HepG2 (cell line): ENCODE data around the gene SNRNP200. TPM values are rescaled to one million over a fixed set of nuclear protein-coding genes. Genes with fewer than 3 reads are reported as not detected.

Source experiments
- ATF7-NPFF ChIP-seq: sonication (generic); formaldehyde crosslinking; IDR thresholded peaks from 2 replicates; pipeline ENCODE4 v1.8.1; 2023; ENCODE audit warnings: mild to moderate bottlenecking, low read depth, missing genetic modification reagents, moderate library complexity
- CEBPB ChIP-seq: IDR thresholded peaks from 2 replicates; pipeline ENCODE4 v1.6.1; 2011; ENCODE audit warnings: low read depth, low read length, improper control_type of control experiment, borderline replicate concordance
- CHD2 ChIP-seq: IDR thresholded peaks from 2 replicates; pipeline ENCODE4 v1.6.1; 2011; ENCODE audit warnings: low read depth, low read length, improper control_type of control experiment
- GABPB1 ChIP-seq: IDR thresholded peaks from 2 replicates; pipeline ENCODE4 v1.6.1; 2016; ENCODE audit warnings: mild to moderate bottlenecking, missing genetic modification reagents, moderate library complexity, missing compliant biosample characterization
- HNRNPK ChIP-seq: fragments of 200-400 bp; formaldehyde crosslinking; IDR thresholded peaks from 2 replicates; pipeline ENCODE4 v1.6.1; 2018; ENCODE audit warnings: low read length, low read depth, moderate library complexity, mild to moderate bottlenecking; ENCODE audit not compliant: poor library complexity, severe bottlenecking
- KAT7 ChIP-seq: IDR thresholded peaks from 2 replicates; pipeline ENCODE4 v1.6.1; 2018; ENCODE audit warnings: borderline replicate concordance, missing compliant biosample characterization
- KMT2A ChIP-seq: sonication (generic); formaldehyde crosslinking; IDR thresholded peaks from 2 replicates; pipeline ENCODE4 v1.4.0; 2020; ENCODE audit warnings: missing genetic modification reagents
- MATR3 ChIP-seq: sonication (generic); formaldehyde crosslinking; IDR thresholded peaks from 2 replicates; pipeline ENCODE4 v1.4.0; 2020; ENCODE audit warnings: missing genetic modification reagents
- MED8 ChIP-seq: sonication (generic); formaldehyde crosslinking; IDR thresholded peaks from 2 replicates; pipeline ENCODE4 v1.8.1; 2023; ENCODE audit warnings: mild to moderate bottlenecking, missing genetic modification reagents; ENCODE audit not compliant: insufficient replicate concordance
- NR0B2 ChIP-seq: sonication (generic); formaldehyde crosslinking; IDR thresholded peaks from 2 replicates; pipeline ENCODE4 v1.4.0; 2020; ENCODE audit warnings: mild to moderate bottlenecking, missing genetic modification reagents
- PHF5A ChIP-seq: IDR thresholded peaks from one replicate; pipeline ENCODE4 v1.6.1; 2018; ENCODE audit warnings: low read depth, missing genetic modification reagents; ENCODE audit not compliant: unreplicated experiment
- ZBTB7A ChIP-seq: sonication (generic); formaldehyde crosslinking; IDR thresholded peaks from 2 replicates; pipeline ENCODE4 v1.8.0; 2022; ENCODE audit warnings: mild to moderate bottlenecking, missing genetic modification reagents
- ZNF256 ChIP-seq: sonication (generic); formaldehyde crosslinking; conservative IDR thresholded peaks from 2 replicates; pipeline ENCODE4 v1.4.0; 2020; ENCODE audit warnings: missing genetic modification reagents
- ZNF354B ChIP-seq: sonication (generic); formaldehyde crosslinking; IDR thresholded peaks from 2 replicates; pipeline ENCODE4 v1.8.0; 2022; ENCODE audit warnings: mild to moderate bottlenecking, missing genetic modification reagents
- ZNF549 ChIP-seq: sonication (generic); formaldehyde crosslinking; IDR thresholded peaks from 2 replicates; pipeline ENCODE4 v1.5.0; 2020; ENCODE audit warnings: missing genetic modification reagents
- ZNF615 ChIP-seq: sonication (generic); formaldehyde crosslinking; IDR thresholded peaks from 2 replicates; pipeline ENCODE4 v1.5.0; 2020; ENCODE audit warnings: mild to moderate bottlenecking, missing genetic modification reagents, borderline replicate concordance
- ZNF652 ChIP-seq: IDR thresholded peaks from 2 replicates; pipeline ENCODE4 v1.6.1; 2016; ENCODE audit warnings: low read depth, borderline replicate concordance
- ZNF776 ChIP-seq: sonication (generic); formaldehyde crosslinking; IDR thresholded peaks from 2 replicates; pipeline ENCODE4 v1.4.0; 2020; ENCODE audit warnings: mild to moderate bottlenecking, missing genetic modification reagents
- ZNF792 ChIP-seq: IDR thresholded peaks from 2 replicates; pipeline ENCODE4 v1.6.1; 2016
- ZNF891 ChIP-seq: sonication (generic); formaldehyde crosslinking; IDR thresholded peaks from 2 replicates; pipeline ENCODE4 v1.5.0; 2020; ENCODE audit warnings: mild to moderate bottlenecking, missing genetic modification reagents
- polyA plus RNA-seq, 8 experiments: library from polyadenylated mRNA; depleted of rRNA in 3 of 8; stranded (reverse) in 7 of 8; unstranded in 1 of 8; fragments of >200 nt; fragmentation: Illumina TruSeq in 4 of 8; extraction: Trizol in 4 of 8; gene quantifications; 2 replicates each; pipeline versions ENCODE4 v1.2.1 to v1.2.3, GENCODE V29; 2011 to 2016; ENCODE audit warnings: low read depth in 4 of 8, missing spikeins in 1 of 8, mixed read lengths in 1 of 8; ENCODE audit not compliant: insufficient read depth in 1 of 8
- total RNA-seq, 5 experiments: library from RNA; depleted of rRNA; stranded (reverse); fragments of >200 nt; fragmentation: Illumina TruSeq; extraction: Trizol; gene quantifications; 2 replicates each; pipeline ENCODE4 v1.2.3, GENCODE V29; 2016; ENCODE audit warnings: low read depth in 1 of 5
- TF ChIP-seq, protein P1 (sequence below): sonication (generic); formaldehyde crosslinking; IDR thresholded peaks from 2 replicates; pipeline ENCODE4 v1.4.0; 2020; ENCODE audit warnings: missing genetic modification reagents
- TF ChIP-seq, protein P2 (sequence below): sonication (generic); IDR thresholded peaks from 2 replicates; pipeline ENCODE4 v1.6.1; 2016; ENCODE audit warnings: low read depth, borderline replicate concordance

Gene SNRNP200
- total and polyA plus RNA-seq, 2 of the 13 experiments (the other 11 are each of a cell fraction or from before 2014, with no cell fraction given), result 99.0 to 232 TPM

- TF ChIP-seq ZNF256 (CRISPR knock-in tag) (peak; percentile 91), ATF7-NPFF (CRISPR knock-in tag) (peak; percentile 92), MATR3 (CRISPR knock-in tag) (no peak), ZNF776 (CRISPR knock-in tag) (0 out of 2 replicates have a peak, but pooled peaks have one; percentile 42), ZNF792 (CRISPR knock-in tag) (peak; percentile 72; the same call in 1 of the 2 replicates), MED8 (CRISPR knock-in tag) (peak; percentile 85), CHD2 (peak; percentile 64; the same call in 1 of the 2 replicates), ZNF891 (peak; percentile 91), NR0B2 (CRISPR knock-in tag) (peak; percentile 78), ZNF354B (0 out of 2 replicates have a peak, but pooled peaks have one; percentile 79), KMT2A (CRISPR knock-in tag) (peak; percentile 97), PHF5A (peak; percentile 66), ZNF615 (CRISPR knock-in tag) (no peak), HNRNPK (peak; percentile 46), ZNF652 (CRISPR knock-in tag) (no peak), ZNF549 (CRISPR knock-in tag) (peak; percentile 53; the same call in 1 of the 2 replicates), CEBPB (0 out of 2 replicates have a peak, but pooled peaks have one; percentile 5), ZBTB7A (no peak; the same call in 1 of the 2 replicates), GABPB1 (peak; percentile 100), KAT7 (peak; percentile 90; the same call in 1 of the 2 replicates)
- TF ChIP-seq, protein P1, sequence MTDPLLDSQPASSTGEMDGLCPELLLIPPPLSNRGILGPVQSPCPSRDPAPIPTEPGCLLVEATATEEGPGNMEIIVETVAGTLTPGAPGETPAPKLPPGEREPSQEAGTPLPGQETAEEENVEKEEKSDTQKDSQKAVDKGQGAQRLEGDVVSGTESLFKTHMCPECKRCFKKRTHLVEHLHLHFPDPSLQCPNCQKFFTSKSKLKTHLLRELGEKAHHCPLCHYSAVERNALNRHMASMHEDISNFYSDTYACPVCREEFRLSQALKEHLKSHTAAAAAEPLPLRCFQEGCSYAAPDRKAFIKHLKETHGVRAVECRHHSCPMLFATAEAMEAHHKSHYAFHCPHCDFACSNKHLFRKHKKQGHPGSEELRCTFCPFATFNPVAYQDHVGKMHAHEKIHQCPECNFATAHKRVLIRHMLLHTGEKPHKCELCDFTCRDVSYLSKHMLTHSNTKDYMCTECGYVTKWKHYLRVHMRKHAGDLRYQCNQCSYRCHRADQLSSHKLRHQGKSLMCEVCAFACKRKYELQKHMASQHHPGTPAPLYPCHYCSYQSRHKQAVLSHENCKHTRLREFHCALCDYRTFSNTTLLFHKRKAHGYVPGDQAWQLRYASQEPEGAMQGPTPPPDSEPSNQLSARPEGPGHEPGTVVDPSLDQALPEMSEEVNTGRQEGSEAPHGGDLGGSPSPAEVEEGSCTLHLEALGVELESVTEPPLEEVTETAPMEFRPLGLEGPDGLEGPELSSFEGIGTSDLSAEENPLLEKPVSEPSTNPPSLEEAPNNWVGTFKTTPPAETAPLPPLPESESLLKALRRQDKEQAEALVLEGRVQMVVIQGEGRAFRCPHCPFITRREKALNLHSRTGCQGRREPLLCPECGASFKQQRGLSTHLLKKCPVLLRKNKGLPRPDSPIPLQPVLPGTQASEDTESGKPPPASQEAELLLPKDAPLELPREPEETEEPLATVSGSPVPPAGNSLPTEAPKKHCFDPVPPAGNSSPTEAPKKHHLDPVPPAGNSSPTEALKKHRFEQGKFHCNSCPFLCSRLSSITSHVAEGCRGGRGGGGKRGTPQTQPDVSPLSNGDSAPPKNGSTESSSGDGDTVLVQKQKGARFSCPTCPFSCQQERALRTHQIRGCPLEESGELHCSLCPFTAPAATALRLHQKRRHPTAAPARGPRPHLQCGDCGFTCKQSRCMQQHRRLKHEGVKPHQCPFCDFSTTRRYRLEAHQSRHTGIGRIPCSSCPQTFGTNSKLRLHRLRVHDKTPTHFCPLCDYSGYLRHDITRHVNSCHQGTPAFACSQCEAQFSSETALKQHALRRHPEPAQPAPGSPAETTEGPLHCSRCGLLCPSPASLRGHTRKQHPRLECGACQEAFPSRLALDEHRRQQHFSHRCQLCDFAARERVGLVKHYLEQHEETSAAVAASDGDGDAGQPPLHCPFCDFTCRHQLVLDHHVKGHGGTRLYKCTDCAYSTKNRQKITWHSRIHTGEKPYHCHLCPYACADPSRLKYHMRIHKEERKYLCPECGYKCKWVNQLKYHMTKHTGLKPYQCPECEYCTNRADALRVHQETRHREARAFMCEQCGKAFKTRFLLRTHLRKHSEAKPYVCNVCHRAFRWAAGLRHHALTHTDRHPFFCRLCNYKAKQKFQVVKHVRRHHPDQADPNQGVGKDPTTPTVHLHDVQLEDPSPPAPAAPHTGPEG, result peak; percentile 96
- TF ChIP-seq, protein P2, sequence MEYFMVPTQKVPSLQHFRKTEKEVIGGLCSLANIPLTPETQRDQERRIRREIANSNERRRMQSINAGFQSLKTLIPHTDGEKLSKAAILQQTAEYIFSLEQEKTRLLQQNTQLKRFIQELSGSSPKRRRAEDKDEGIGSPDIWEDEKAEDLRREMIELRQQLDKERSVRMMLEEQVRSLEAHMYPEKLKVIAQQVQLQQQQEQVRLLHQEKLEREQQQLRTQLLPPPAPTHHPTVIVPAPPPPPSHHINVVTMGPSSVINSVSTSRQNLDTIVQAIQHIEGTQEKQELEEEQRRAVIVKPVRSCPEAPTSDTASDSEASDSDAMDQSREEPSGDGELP, result peak; percentile 62; the same call in 1 of the 2 replicates
Measured at GRCh38 chr2:96305091-96305978, at the start of gene SNRNP200 (continued).
